Esophagus muscularis mucosa (tissue), 2 donors: ENCODE results near the gene FAM117B.

Experiments used
- POLR2A ChIP-seq: fragments of 450-650 bp; IDR thresholded peaks from one replicate; pipeline ENCODE4 v1.6.1; 2017; ENCODE audit warnings: antibody characterized with exemption, moderate library complexity, mild to moderate bottlenecking, low read depth
- POLR2AphosphoS5 ChIP-seq, 2 donors: sonication (generic); formaldehyde crosslinking; IDR thresholded peaks; one replicate each; pipeline ENCODE4 v1.6.1; 2017; ENCODE audit warnings: antibody characterized with exemption in 2 of 2

DNA sequence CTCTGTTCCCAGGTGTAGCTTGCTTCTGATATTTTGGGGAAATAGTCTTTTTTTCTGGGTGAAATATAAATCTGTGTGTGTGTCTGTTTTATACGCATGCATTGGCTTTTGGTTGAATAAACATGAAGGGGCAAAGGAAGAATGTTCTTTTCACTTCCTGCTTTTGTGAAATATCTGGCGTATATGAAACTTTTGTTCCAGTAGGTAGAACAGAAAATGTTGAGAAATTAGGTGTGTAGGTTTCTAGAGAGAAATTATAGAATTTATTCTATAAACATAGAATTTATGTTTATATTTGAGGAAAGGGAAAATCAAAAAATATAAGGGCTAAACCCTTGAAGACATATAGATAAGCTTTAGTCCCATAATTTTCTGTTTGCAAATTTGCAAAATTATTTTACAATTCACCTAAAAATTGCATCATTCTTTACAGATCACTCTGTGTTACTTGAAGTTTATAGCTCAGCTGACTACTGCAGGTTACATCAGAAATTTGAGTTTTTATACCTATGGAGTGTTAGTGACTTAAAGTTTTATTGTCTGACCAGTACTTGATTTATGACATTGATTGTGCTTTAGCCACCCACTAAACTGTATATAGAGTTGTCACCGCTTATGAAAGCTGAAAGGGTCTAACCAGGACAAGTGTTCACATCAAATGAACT is 116.1 kb downstream of the FAM117B start:
- TF ChIP-seq POLR2AphosphoS5 (IDR thresholded peaks at IDR 0.05) (no peak), POLR2A (no peak)
